Thyroid gland (tissue), 4 donors: ENCODE measurements around the gene ID2. TPM values are rescaled to one million over a fixed set of nuclear protein-coding genes. Genes with fewer than 3 reads are reported as not detected.

ENCODE experiments used
- DNase-seq, 2 donors: peaks; one replicate each; pipeline ENCODE4 v3.0.0-alpha.2; 2019
- H3K27ac ChIP-seq, 3 donors: fragments of 200-600 bp; sonication (generic); 1 replicate in 2 of 3; 2 replicates in 1 of 3; pipeline ENCODE4 v1.5.1; 2016 to 2019; ENCODE audit warnings: mild to moderate bottlenecking in 1 of 3, moderate library complexity in 1 of 3
- H3K27me3 ChIP-seq: fragments of 200-600 bp; sonication (generic); one replicate; pipeline ENCODE4 v1.5.1; 2019
- H3K36me3 ChIP-seq, 2 donors: fragments of 200-600 bp; sonication (generic); one replicate each; pipeline ENCODE4 v1.5.1; 2016 to 2019
- H3K4me1 ChIP-seq, 2 donors: fragments of 200-600 bp; sonication (generic); one replicate each; pipeline ENCODE4 v1.5.1; 2017 to 2019
- H3K4me3 ChIP-seq, 3 donors: fragments of 200-600 bp; sonication (generic); replicated peaks in 1 of 3; 1 replicate in 2 of 3; 2 replicates in 1 of 3; pipeline ENCODE4 v1.5.1; 2016; ENCODE audit warnings: mild to moderate bottlenecking in 1 of 3
- H3K9me3 ChIP-seq: fragments of 200-600 bp; sonication (generic); one replicate; pipeline ENCODE4 v1.5.1; 2017
- CTCF ChIP-seq, 6 experiments: fragments of 200-600 bp in 3 of 6; fragments of 450-650 bp in 3 of 6; sonication (generic) in 3 of 6; IDR thresholded peaks; one replicate each; pipeline ENCODE4 v1.5.1; 2016 to 2019; ENCODE audit warnings: antibody characterized with exemption in 6 of 6, mild to moderate bottlenecking in 2 of 6, inconsistent platforms in 1 of 6, moderate library complexity in 1 of 6
- POLR2A ChIP-seq, 2 donors: fragments of 450-650 bp; IDR thresholded peaks; one replicate each; pipeline ENCODE4 v1.6.1; 2017; ENCODE audit warnings: antibody characterized with exemption in 2 of 2, mild to moderate bottlenecking in 2 of 2, moderate library complexity in 1 of 2
- WGBS, 2 donors: methylation state at CpG; one replicate each; pipeline ENCODE4 v1.1.5; 2017; 5-methylcytosine and 5-hydroxymethylcytosine counted together
- intact Hi-C: fragments of 100-400 bp; cut with DNase I; formaldehyde crosslinking; loops from one replicate; pipeline ENCODE4 v1.15.1; 2023
- total RNA-seq, 4 donors: library from RNA; depleted of rRNA; stranded (reverse); fragments of >200 nt; gene quantifications; one replicate each; pipeline ENCODE4 v1.2.3, GENCODE V29; 2016

ID2 gene
- total RNA-seq, 4 donors from 2014 or later, result 226 to 298 (median 247) TPM

GRCh38 chr2:8671802-8672201 is 10.1 kb upstream of the ID2 start:
- Histone ChIP-seq H3K9me3 (no peaks in the 10 kb centered on the region), H3K27me3 (no peaks in the 10 kb centered on the region), H3K27ac (no peak overlapping the region), H3K36me3 (no peaks in the 10 kb centered on the region), H3K4me3 (no peak overlapping the region), H3K4me1 (peaks cover 8 to 10% of the 10 kb centered on the region in 2 donors)
- intact Hi-C loops, result loop anchor here (5.0 kb wide), 1 partner anchor 130 kb away; no protein-coding TSS in a partner anchor
- no peak for DNase-seq
- TF ChIP-seq CTCF (IDR thresholded peaks at IDR 0.05) (no peak), POLR2A (IDR thresholded peaks at IDR 0.05) (no peak)
- 93% methylated on average over 3 of the region's 3 CpGs for WGBS, 2 donors

- Histone ChIP-seq H3K9me3 (no peaks in the 10 kb centered on the region), H3K36me3 (no peaks in the 10 kb centered on the region), H3K4me3 (no peak overlapping the region), H3K4me1 (peaks cover 18 to 22% of the 10 kb centered on the region in 2 donors), H3K27ac (no peak overlapping the region), H3K27me3 (no peaks in the 10 kb centered on the region)
- 85 to 93% methylated on average over 3 of the region's 3 CpGs for WGBS, 2 donors
- intact Hi-C loops, result loop anchor here (5.0 kb wide), 1 partner anchor 131 kb away; no protein-coding TSS in a partner anchor
- TF ChIP-seq POLR2A (IDR thresholded peaks at IDR 0.05), result no peak
- no peak for TF ChIP-seq CTCF (IDR thresholded peaks at IDR 0.05)
- no peak for DNase-seq
These were observed 8.9 kb upstream of the ID2 start for GRCh38 chr2:8672940-8673339.

DNA sequence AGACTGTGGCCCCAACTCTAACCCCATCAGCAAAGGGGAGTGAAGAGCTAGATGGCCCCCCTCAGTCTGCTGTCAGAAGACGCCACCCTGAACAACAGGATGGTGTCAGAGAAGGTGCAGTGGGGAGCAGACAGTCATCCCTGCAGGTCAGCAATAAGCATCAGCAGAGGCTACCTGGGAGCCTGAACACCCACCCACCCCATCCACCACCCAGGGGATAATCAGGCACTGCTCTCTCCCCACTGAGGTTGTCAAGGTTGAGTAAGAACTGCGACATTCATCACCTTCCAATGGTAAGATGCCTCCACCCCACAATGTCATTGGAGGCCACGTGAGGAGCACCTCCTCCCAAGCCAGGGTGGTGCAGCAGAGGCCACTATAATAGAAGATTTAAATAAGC is 8.5 kb upstream of the ID2 start:
- DNase-seq, result no peak
- intact Hi-C loops, result loop anchor here (5.0 kb wide), 1 partner anchor 131 kb away; no protein-coding TSS in a partner anchor

DNA sequence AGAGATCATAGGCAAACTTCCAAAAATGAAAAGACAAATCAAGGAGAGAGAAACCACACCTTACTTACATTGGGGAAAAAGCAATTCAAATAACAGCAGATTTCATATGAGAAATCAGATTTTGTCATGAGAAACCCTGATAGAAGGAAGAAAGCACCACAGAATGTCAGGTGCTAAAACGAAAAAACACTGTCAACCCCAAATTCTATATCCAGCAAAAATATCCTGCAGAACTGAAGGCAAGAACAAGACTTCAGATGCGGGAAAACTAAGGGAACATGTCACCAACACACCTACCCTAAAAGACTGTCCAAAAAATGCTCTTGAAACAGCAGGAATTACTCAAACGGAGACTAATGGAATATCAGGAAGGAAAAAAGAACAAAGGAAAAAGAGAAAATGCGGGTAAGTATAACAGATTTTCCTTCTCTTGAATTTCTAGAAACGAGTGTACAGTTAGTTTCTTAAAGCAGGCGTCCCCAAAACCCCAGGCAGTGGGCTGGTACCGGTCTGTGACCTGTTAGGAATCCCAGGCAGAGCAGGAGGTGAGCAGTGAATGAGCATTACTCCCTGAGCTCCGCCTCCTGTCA is 7.3 kb upstream of the ID2 start:
- 92 to 97% methylated on average over 8 of the region's 8 CpGs for WGBS, 2 donors
- TF ChIP-seq POLR2A (IDR thresholded peaks at IDR 0.05) (no peak), CTCF (IDR thresholded peaks at IDR 0.05) (no peak)
- no peak overlapping the region for H3K4me3 ChIP-seq
- no peak for DNase-seq
- H3K9me3 ChIP-seq, result no peaks in the 10 kb centered on the region
- H3K36me3 ChIP-seq, result no peaks in the 10 kb centered on the region
- H3K4me1 ChIP-seq, result peaks cover 22 to 24% of the 10 kb centered on the region in 2 donors
- H3K27me3 ChIP-seq, result no peaks in the 10 kb centered on the region
- intact Hi-C loops, result loop anchor here (5.0 kb wide), 1 partner anchor 132 kb away; no protein-coding TSS in a partner anchor
- no peak overlapping the region for H3K27ac ChIP-seq

More for the DNA sequence above, 8.5 kb upstream of the ID2 start:
- Histone ChIP-seq H3K4me1 (peaks cover 22 to 24% of the 10 kb centered on the region in 2 donors), H3K4me3 (no peak overlapping the region), H3K27ac (no peak overlapping the region), H3K27me3 (no peaks in the 10 kb centered on the region), H3K9me3 (no peaks in the 10 kb centered on the region), H3K36me3 (no peaks in the 10 kb centered on the region)
- WGBS, 2 donors, result 97 to 98% methylated on average over 3 of the region's 3 CpGs
- TF ChIP-seq CTCF (IDR thresholded peaks at IDR 0.05), result no peak
- no peak for TF ChIP-seq POLR2A (IDR thresholded peaks at IDR 0.05)

DNA sequence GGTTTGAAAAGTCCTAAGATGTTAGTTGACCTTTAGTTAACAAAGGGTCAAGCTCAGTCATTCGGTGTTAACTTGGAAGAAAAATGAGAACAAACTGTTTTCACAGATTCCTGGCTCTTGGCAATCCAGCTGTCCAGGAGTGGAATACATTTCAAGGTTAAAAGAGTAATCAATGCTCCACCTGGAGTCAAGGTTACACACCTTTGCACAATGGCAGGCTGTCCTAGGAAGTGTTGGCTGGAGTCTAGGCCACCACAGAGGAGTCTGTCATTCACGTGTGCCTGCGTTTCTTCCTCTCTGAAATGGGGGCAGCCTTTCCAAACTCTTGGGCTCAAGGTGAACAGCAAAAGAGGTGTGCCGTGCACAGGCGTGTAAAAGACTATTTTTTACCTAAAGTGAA is 6.3 kb upstream of the ID2 start:
- no peaks in the 10 kb centered on the region for H3K36me3 ChIP-seq
- H3K27ac ChIP-seq, result peak overlapping the region in 2 of 3 donors; percentile 8 to 97
- H3K9me3 ChIP-seq, result no peaks in the 10 kb centered on the region
- peaks cover 29 to 30% of the 10 kb centered on the region in 2 donors for H3K4me1 ChIP-seq
- no peak overlapping the region for H3K4me3 ChIP-seq
- WGBS, 2 donors, result 80 to 90% methylated on average over 5 of the region's 5 CpGs
- TF ChIP-seq POLR2A (IDR thresholded peaks at IDR 0.05), result no peak
- TF ChIP-seq CTCF (IDR thresholded peaks at IDR 0.05), result no peak
- intact Hi-C loops, result no loop called here
- no peak for DNase-seq
- no peaks in the 10 kb centered on the region for H3K27me3 ChIP-seq
